Measurements from ENCODE around the gene ST6GALNAC3.
"Not testable (repeated sequence)": the region's sequence is repeated elsewhere in the genome, so short reads cannot be mapped to it uniquely, and the experiment has no call there.

ST6GALNAC3 gene

GRCh38 chr1:76075188-76075489 lies 593 bp downstream of the ST6GALNAC3 start:
- DNase-seq (ENCODE audit: low spot score): no peak

- no peak for DNase-seq (ENCODE audit: low spot score)
These were observed 1.3 kb downstream of the ST6GALNAC3 start for GRCh38 chr1:76075877-76076276.

- DNase-seq (ENCODE audit: low spot score): no peak
These were observed 5.1 kb downstream of the ST6GALNAC3 start for GRCh38 chr1:76079475-76080227.

GRCh38 chr1:76080552-76081079 lies 6.1 kb downstream of the ST6GALNAC3 start:
- no peak for DNase-seq (ENCODE audit: low spot score)

- DNase-seq (ENCODE audit: low spot score): no peak
These were observed 7.5 kb downstream of the ST6GALNAC3 start for GRCh38 chr1:76082062-76082461.

- no peak for DNase-seq (ENCODE audit: low spot score)
These were observed 8.6 kb downstream of the ST6GALNAC3 start for GRCh38 chr1:76083189-76083588.

GRCh38 chr1:76084029-76084627 lies 9.6 kb downstream of the ST6GALNAC3 start:
- no peak for DNase-seq (ENCODE audit: low spot score)

- DNase-seq (ENCODE audit: low spot score): no peak
These were observed 10.1 kb downstream of the ST6GALNAC3 start for GRCh38 chr1:76084685-76085084.

GRCh38 chr1:76086109-76086508 lies 11.6 kb downstream of the ST6GALNAC3 start:
- no peak for DNase-seq (ENCODE audit: low spot score)

GRCh38 chr1:76086597-76086996 lies 12.1 kb downstream of the ST6GALNAC3 start:
- no peak for DNase-seq (ENCODE audit: low spot score)

GRCh38 chr1:76090283-76091203 lies 16.0 kb downstream of the ST6GALNAC3 start:
- DNase-seq (ENCODE audit: low spot score): no peak

GRCh38 chr1:76092812-76093211 lies 18.3 kb downstream of the ST6GALNAC3 start:
- no peak for DNase-seq (ENCODE audit: low spot score)

GRCh38 chr1:76093522-76094312 lies 19.2 kb downstream of the ST6GALNAC3 start:
- DNase-seq (ENCODE audit: low spot score): no peak

- DNase-seq (ENCODE audit: low spot score): no peak
These were observed 21.3 kb downstream of the ST6GALNAC3 start for GRCh38 chr1:76095802-76096201.

- DNase-seq (ENCODE audit: low spot score): not testable (repeated sequence)
These were observed 22.5 kb downstream of the ST6GALNAC3 start for GRCh38 chr1:76097064-76097463.

GRCh38 chr1:76098845-76099244 lies 24.3 kb downstream of the ST6GALNAC3 start:
- DNase-seq (ENCODE audit: low spot score): no peak

GRCh38 chr1:76101548-76101947 lies 27.0 kb downstream of the ST6GALNAC3 start:
- no peak for DNase-seq (ENCODE audit: low spot score)

- DNase-seq (ENCODE audit: low spot score): no peak
These were observed 27.5 kb downstream of the ST6GALNAC3 start for GRCh38 chr1:76102046-76102445.

GRCh38 chr1:76103034-76103433 lies 28.5 kb downstream of the ST6GALNAC3 start:
- no peak for DNase-seq (ENCODE audit: low spot score)

- no peak for DNase-seq (ENCODE audit: low spot score)
These were observed 30.8 kb downstream of the ST6GALNAC3 start for GRCh38 chr1:76105372-76105771.

- DNase-seq (ENCODE audit: low spot score): no peak
These were observed 31.7 kb downstream of the ST6GALNAC3 start for GRCh38 chr1:76106251-76106650.

- DNase-seq (ENCODE audit: low spot score): no peak
These were observed 32.2 kb downstream of the ST6GALNAC3 start for GRCh38 chr1:76106719-76107235.
